ENCODE measurements around the gene MAD1L1. TPM values are rescaled to one million over a fixed set of nuclear protein-coding genes. Genes with fewer than 3 reads are reported as not detected.
"Not testable (repeated sequence)": the region's sequence is repeated elsewhere in the genome, so short reads cannot be mapped to it uniquely, and the experiment has no call there.

The MAD1L1 gene
- total and polyA plus RNA-seq, 2 of the 4 experiments (the other 2 are of a cell fraction) = 29.0 to 40.9 TPM

GRCh38 chr7:1839701-1840100, 393.0 kb downstream of the MAD1L1 start:
- no TSS peak for BruUV-seq (replicated peaks)
- ATAC-seq (ENCODE audit: low read depth) = no peak
- Histone ChIP-seq H3K4ac (ENCODE audit: low read depth, low read length) (no peak overlapping the region), H4K20me1 (ENCODE audit: insufficient read depth, low read length) (no peaks in the 10 kb centered on the region), H3K18ac (ENCODE audit: low read depth, low read length) (no peak overlapping the region), H3K9me3 (ENCODE audit: control insufficient read depth, insufficient read depth, low read length) (no peaks in the 10 kb centered on the region), H4K5ac (ENCODE audit: low read depth, low read length) (no peak overlapping the region), H2AK9ac (replicated peaks; ENCODE audit: low read depth, low read length, poor library complexity) (no peak overlapping the region), H3K4me1 (ENCODE audit: control insufficient read depth, insufficient read depth, low read length) (no peaks in the 10 kb centered on the region), H3K27me3 (ENCODE audit: control insufficient read depth, insufficient read depth, low read length) (no peaks in the 10 kb centered on the region), H3K56ac (ENCODE audit: extremely low read depth, insufficient read depth, low read length) (no peak overlapping the region), H4K8ac (ENCODE audit: low read depth in 2 of 2, low read length in 2 of 2) (no peak overlapping the region), H3K36me3 (ENCODE audit: control insufficient read depth, insufficient read depth, low read length) (no peaks in the 10 kb centered on the region), H3K14ac (replicated peaks; ENCODE audit: low read depth, low read length) (no peak overlapping the region), H3K4me3 (ENCODE audit: insufficient read depth, low read depth, low read length) (no peak overlapping the region), H2BK120ac (ENCODE audit: low read depth, low read length) (no peak overlapping the region), H3K23ac (ENCODE audit: low read depth, low read length) (no peak overlapping the region), H3K9me1 (ENCODE audit: insufficient read depth, low read length) (no peaks in the 10 kb centered on the region), H3K27ac (ENCODE audit: insufficient read depth, low read length) (no peak overlapping the region), H3K79me1 (ENCODE audit: low read depth in 1 of 2, low read length in 2 of 2) (no peaks in the 10 kb centered on the region), H2BK20ac (ENCODE audit: low read depth, low read length) (no peak overlapping the region), H3K4me2 (ENCODE audit: low read depth, low read length) (no peak overlapping the region), H2BK15ac (ENCODE audit: low read depth, low read length) (no peak overlapping the region), H3K9ac (ENCODE audit: low read depth, low read length) (no peak overlapping the region), H2AK5ac (ENCODE audit: low read depth, low read length) (no peak overlapping the region), H2BK5ac (ENCODE audit: low read depth, low read length, poor library complexity, severe bottlenecking) (no peak overlapping the region), H4K91ac (ENCODE audit: insufficient read depth, low read depth, low read length) (no peak overlapping the region), H2AFZ (replicated peaks; ENCODE audit: low read length, poor library complexity) (no peak overlapping the region)
- in situ Hi-C loops (cut with MboI; ENCODE audit: low sequenced_read_pairs) (no loop called here), intact Hi-C loops (cut with micrococcal nuclease) (no loop called here), dilution Hi-C loops (cut with HindIII; ENCODE audit: low sequenced_read_pairs, unreplicated experiment) (no loop called here)
- ChIA-PET CTCF (no interaction called here), POLR2A (ENCODE audit: unreplicated experiment) (no interaction called here)
- WGBS, 2 experiments (ENCODE audit: extremely low coverage in 2 of 2, insufficient read length in 1 of 2) = 100% methylated on average over 4 of the region's 14 CpGs; no CpG with 5 or more reads in 1 of the 2 experiments
- no peak for DNase-seq
- TF ChIP-seq CEBPB (IDR thresholded peaks at IDR 0.05; ENCODE audit: low read depth, low read length) (no peak), RFX5 (IDR thresholded peaks at IDR 0.05; ENCODE audit: low read depth, low read length) (no peak), MAZ (IDR thresholded peaks at IDR 0.05; ENCODE audit: borderline replicate concordance, low read depth, low read length) (no peak)

GRCh38 chr7:1838911-1839531, 393.7 kb downstream of the MAD1L1 start:
- H2BK20ac ChIP-seq (ENCODE audit: low read depth, low read length); H3K4me3 ChIP-seq (ENCODE audit: insufficient read depth, low read depth, low read length); BruUV-seq (replicated peaks); H4K5ac ChIP-seq (ENCODE audit: low read depth, low read length); H4K91ac ChIP-seq (ENCODE audit: insufficient read depth, low read depth, low read length); intact Hi-C loops (cut with micrococcal nuclease); H3K27me3 ChIP-seq (ENCODE audit: control insufficient read depth, insufficient read depth, low read length); H2BK120ac ChIP-seq (ENCODE audit: low read depth, low read length); H3K27ac ChIP-seq (ENCODE audit: insufficient read depth, low read length); H4K8ac ChIP-seq (ENCODE audit: low read depth in 2 of 2, low read length in 2 of 2); H2AK5ac ChIP-seq (ENCODE audit: low read depth, low read length); H3K4me2 ChIP-seq (ENCODE audit: low read depth, low read length); H3K9me3 ChIP-seq (ENCODE audit: control insufficient read depth, insufficient read depth, low read length); H3K79me1 ChIP-seq (ENCODE audit: low read depth in 1 of 2, low read length in 2 of 2); in situ Hi-C loops (cut with MboI; ENCODE audit: low sequenced_read_pairs); H2AFZ ChIP-seq (replicated peaks; ENCODE audit: low read length, poor library complexity); DNase-seq; H2BK5ac ChIP-seq (ENCODE audit: low read depth, low read length, poor library complexity, severe bottlenecking); ATAC-seq (ENCODE audit: low read depth); H3K14ac ChIP-seq (replicated peaks; ENCODE audit: low read depth, low read length); H3K4ac ChIP-seq (ENCODE audit: low read depth, low read length); H2AK9ac ChIP-seq (replicated peaks; ENCODE audit: low read depth, low read length, poor library complexity); H3K23ac ChIP-seq (ENCODE audit: low read depth, low read length); H3K9ac ChIP-seq (ENCODE audit: low read depth, low read length); H3K36me3 ChIP-seq (ENCODE audit: control insufficient read depth, insufficient read depth, low read length); POLR2A ChIA-PET (ENCODE audit: unreplicated experiment); dilution Hi-C loops (cut with HindIII; ENCODE audit: low sequenced_read_pairs, unreplicated experiment); H4K20me1 ChIP-seq (ENCODE audit: insufficient read depth, low read length); H3K9me1 ChIP-seq (ENCODE audit: insufficient read depth, low read length); H3K4me1 ChIP-seq (ENCODE audit: control insufficient read depth, insufficient read depth, low read length); H3K18ac ChIP-seq (ENCODE audit: low read depth, low read length); H2BK15ac ChIP-seq (ENCODE audit: low read depth, low read length); CTCF ChIA-PET; H3K56ac ChIP-seq (ENCODE audit: extremely low read depth, insufficient read depth, low read length): not testable (repeated sequence)
- WGBS, 2 experiments (ENCODE audit: extremely low coverage in 2 of 2, insufficient read length in 1 of 2) = 85% methylated on average over 4 of the region's 21 CpGs; no CpG with 5 or more reads in 1 of the 2 experiments
